ENCODE results near the gene APEH. TPM values are rescaled to one million over a fixed set of nuclear protein-coding genes. Genes with fewer than 3 reads are reported as not detected.

The APEH gene
- total RNA-seq, 1 experiment from 2014 or later = 246 TPM

GRCh38 chr3:49733551-49733950 lies 59.4 kb downstream of the APEH start:
- Histone ChIP-seq H2AFZ (ENCODE audit: low read depth, low read length, poor library complexity, severe bottlenecking) (no peak overlapping the region), H3K4me1 (ENCODE audit: control insufficient read depth in 1 of 2, insufficient read depth in 2 of 2, low read length in 2 of 2) (no peaks in the 10 kb centered on the region), H3K9ac (ENCODE audit: low read length) (no peak overlapping the region), H3K27ac (ENCODE audit: low read depth, low read length) (no peak overlapping the region), H3K79me2 (ENCODE audit: insufficient read depth, low read length) (peaks cover 8% of the 10 kb centered on the region; the same call in 1 of the 2 replicates), H3K9me3 (ENCODE audit: control insufficient read depth in 1 of 2, insufficient read depth in 1 of 2, low read depth in 1 of 2, low read length in 2 of 2) (no peaks in the 10 kb centered on the region), H3K4me3 (replicated peaks in 1 of 2; ENCODE audit: low read depth in 1 of 2, low read length in 2 of 2) (no peak overlapping the region), H4K20me1 (ENCODE audit: insufficient read depth) (no peaks in the 10 kb centered on the region), H3K27me3 (ENCODE audit: insufficient read depth, low read length) (no peaks in the 10 kb centered on the region), H3K4me2 (ENCODE audit: low read length) (no peak overlapping the region), H3K9me2 (ENCODE audit: insufficient read depth) (no peaks in the 10 kb centered on the region), H3K36me3 (ENCODE audit: control insufficient read depth in 1 of 2, insufficient read depth in 2 of 2, low read length in 2 of 2) (peaks cover 28 to 30% of the 10 kb centered on the region in 2 experiments; a peak in 3 of 4 replicates)
- intact Hi-C loops (cut with micrococcal nuclease) = no loop called here
- BruUV-seq (replicated peaks) = no TSS peak
- POLR2A ChIA-PET = no interaction called here
- RAD21 ChIA-PET (ENCODE audit: low non-redundant PET in 1 of 2, low total read pairs in 2 of 2, uncharacterized antibody in 2 of 2, unreplicated experiment in 2 of 2) = no interaction called here
- TF ChIP-seq CEBPB (IDR thresholded peaks at IDR 0.05; ENCODE audit: low read depth) (no peak), ELF1 (IDR thresholded peaks at IDR 0.05; ENCODE audit: borderline replicate concordance, low read depth) (no peak), JUND (IDR thresholded peaks at IDR 0.05) (no peak), EZH2phosphoT487 (IDR thresholded peaks at IDR 0.05; ENCODE audit: borderline replicate concordance) (no peak), SRF (IDR thresholded peaks at IDR 0.05; ENCODE audit: low read depth) (no peak), POLR2AphosphoS5 (IDR thresholded peaks at IDR 0.05; ENCODE audit: low read depth, low read length) (no peak), CTCF (IDR thresholded peaks at IDR 0.05 in 2 of 3, conservative IDR thresholded peaks at IDR 0.05 in 1 of 3; ENCODE audit: borderline replicate concordance in 1 of 3, insufficient read depth in 1 of 3, low read depth in 2 of 3, low read length in 2 of 3) (no peak), CBX3 (IDR thresholded peaks at IDR 0.05; ENCODE audit: low read depth) (no peak), SP1 (IDR thresholded peaks at IDR 0.05; ENCODE audit: low read depth) (no peak), POLR2A (IDR thresholded peaks at IDR 0.05; ENCODE audit: borderline replicate concordance, extremely low read depth, insufficient read depth, insufficient read length) (no peak), SIN3A (IDR thresholded peaks at IDR 0.05; ENCODE audit: low read depth) (no peak), EZH2 (IDR thresholded peaks at IDR 0.05) (no peak), RAD21 (IDR thresholded peaks at IDR 0.05; ENCODE audit: low read depth) (no peak), FOSL1 (IDR thresholded peaks at IDR 0.05; ENCODE audit: low read depth) (no peak), REST (IDR thresholded peaks at IDR 0.05; ENCODE audit: low read depth) (no peak)
- ATAC-seq (no peak), DNase-seq (ENCODE audit: low read depth, low spot score) (no peak)
- CTCF ChIA-PET = no interaction called here

Other genes starting within 250 kb of the APEH start
- 11.3 TPM for gene NICN1, start 245.0 kb upstream of the APEH start, total RNA-seq (2021; ENCODE audit: unreplicated experiment)
- gene DAG1, start 204.1 kb upstream of the APEH start, total RNA-seq (2021; ENCODE audit: unreplicated experiment) = 99.9 TPM
- 1.5 TPM for gene BSN, start 119.9 kb upstream of the APEH start, total RNA-seq (2021; ENCODE audit: unreplicated experiment)
- 15.4 TPM for gene MST1, start 15.1 kb downstream of the APEH start, total RNA-seq (2021; ENCODE audit: unreplicated experiment)
- gene RNF123, start 15.2 kb downstream of the APEH start, total RNA-seq (2021; ENCODE audit: unreplicated experiment) = 71.9 TPM
- gene AMIGO3, start 45.3 kb downstream of the APEH start, total RNA-seq (2021; ENCODE audit: unreplicated experiment) = 0.32 TPM
- gene GMPPB, start 49.6 kb downstream of the APEH start, total RNA-seq (2021; ENCODE audit: unreplicated experiment) = 24.1 TPM
- gene IP6K1, start 112.2 kb downstream of the APEH start, total RNA-seq (2021; ENCODE audit: unreplicated experiment) = 30.6 TPM
- gene CDHR4, start 125.5 kb downstream of the APEH start, total RNA-seq (2021; ENCODE audit: unreplicated experiment) = not detected
- gene INKA1, start 128.9 kb downstream of the APEH start, total RNA-seq (2021; ENCODE audit: unreplicated experiment) = 1.6 TPM
- gene UBA7, start 139.6 kb downstream of the APEH start, total RNA-seq (2021; ENCODE audit: unreplicated experiment) = 2.6 TPM
- 25.5 TPM for gene TRAIP, start 182.2 kb downstream of the APEH start, total RNA-seq (2021; ENCODE audit: unreplicated experiment)
- gene CAMKV, start 195.6 kb downstream of the APEH start, total RNA-seq (2021; ENCODE audit: unreplicated experiment) = 0.10 TPM
- gene MST1R, start 229.5 kb downstream of the APEH start, total RNA-seq (2021; ENCODE audit: unreplicated experiment) = 113 TPM

All from HCT116 (cell line).